Astrocyte of the spinal cord (primary cell): ENCODE data around the gene APOL1.
A peak's percentile ranks its signal among the peaks of the same experiment; 100 is the strongest.

Experiments
- DNase-seq: peaks from one replicate; pipeline ENCODE4 v3.0.0; 2011; ENCODE audit warnings: low read depth, low spot score
- H3K4me3 ChIP-seq: 2 replicates; pipeline ENCODE4 v1.5.1; 2011; ENCODE audit warnings: low read depth, mild to moderate bottlenecking, low read length, moderate library complexity
- CTCF ChIP-seq: IDR thresholded peaks from 2 replicates; pipeline ENCODE4 v1.5.1; 2012; ENCODE audit warnings: low read depth, mild to moderate bottlenecking, low read length, inconsistent platforms
- in situ Hi-C: cut with HindIII; loops from 2 replicates; pipeline ENCODE4 v1.10.0; 2017; ENCODE audit warnings: low sequenced_read_pairs

Gene APOL1

GRCh38 chr22:36284171-36284571 lies 31.2 kb downstream of the APOL1 start:
- DNase-seq, result no peak
- TF ChIP-seq CTCF, result no peak
- H3K4me3 ChIP-seq, result no peak overlapping the region
- in situ Hi-C loops, result no loop called here

- TF ChIP-seq CTCF, result no peak
- in situ Hi-C loops, result no loop called here
- no peak overlapping the region for H3K4me3 ChIP-seq
- DNase-seq, result no peak
Observed at GRCh38 chr22:36285017-36285416, 32.1 kb downstream of the APOL1 start.

- TF ChIP-seq CTCF, result no peak
- H3K4me3 ChIP-seq, result no peak overlapping the region
- in situ Hi-C loops, result no loop called here
- DNase-seq, result no peak
Observed at GRCh38 chr22:36285545-36285944, 32.6 kb downstream of the APOL1 start.

GRCh38 chr22:36286096-36286957 lies 33.4 kb downstream of the APOL1 start:
- no peak overlapping the region for H3K4me3 ChIP-seq
- in situ Hi-C loops, result no loop called here
- peak; percentile 80 for DNase-seq
- TF ChIP-seq CTCF, result peak; percentile 99

GRCh38 chr22:36287881-36288515 lies 35.1 kb downstream of the APOL1 start:
- DNase-seq, result no peak
- H3K4me3 ChIP-seq, result no peak overlapping the region
- in situ Hi-C loops, result no loop called here
- TF ChIP-seq CTCF, result no peak

- in situ Hi-C loops, result no loop called here
- no peak overlapping the region for H3K4me3 ChIP-seq
- no peak for TF ChIP-seq CTCF
- no peak for DNase-seq
Observed at GRCh38 chr22:36288571-36289405, 35.9 kb downstream of the APOL1 start.
